HepG2 (cell line): ENCODE data around the gene TMEM63B. TPM values are rescaled to one million over a fixed set of nuclear protein-coding genes. Genes with fewer than 3 reads are reported as not detected.

ENCODE experiments used
- AKAP8 ChIP-seq: sonication (generic); formaldehyde crosslinking; IDR thresholded peaks from 2 replicates; pipeline ENCODE4 v1.5.1; 2020; ENCODE audit warnings: mild to moderate bottlenecking, missing genetic modification reagents
- ARNTL ChIP-seq: sonication (generic); formaldehyde crosslinking; IDR thresholded peaks from 2 replicates; pipeline ENCODE4 v1.4.0; 2020; ENCODE audit warnings: mild to moderate bottlenecking, missing genetic modification reagents
- HDAC2 ChIP-seq: sonication (generic); formaldehyde crosslinking; IDR thresholded peaks from 2 replicates; pipeline ENCODE4 v1.4.0; 2020; ENCODE audit warnings: missing genetic modification reagents
- HMGXB3 ChIP-seq: sonication (generic); formaldehyde crosslinking; IDR thresholded peaks from 2 replicates; pipeline ENCODE4 v1.4.0; 2020; ENCODE audit warnings: missing genetic modification reagents, borderline replicate concordance
- HOXA3 ChIP-seq: sonication (generic); formaldehyde crosslinking; IDR thresholded peaks from 2 replicates; pipeline ENCODE4 v1.5.0; 2020; ENCODE audit warnings: missing genetic modification reagents
- KDM4B ChIP-seq: sonication (generic); formaldehyde crosslinking; IDR thresholded peaks from 2 replicates; pipeline ENCODE4 v1.4.0; 2020; ENCODE audit warnings: missing genetic modification reagents
- KLF6 ChIP-seq: IDR thresholded peaks from 2 replicates; pipeline ENCODE4 v1.8.0; 2016; ENCODE audit warnings: missing biosample characterization, missing genetic modification reagents
- MBD4 ChIP-seq: IDR thresholded peaks from 2 replicates; pipeline ENCODE4 v1.6.1; 2012; ENCODE audit warnings: low read length, inconsistent platforms, borderline replicate concordance
- PAX8 ChIP-seq: sonication (generic); formaldehyde crosslinking; IDR thresholded peaks from 2 replicates; pipeline ENCODE4 v1.8.0; 2022; ENCODE audit warnings: mild to moderate bottlenecking, missing genetic modification reagents, borderline replicate concordance
- POLR2AphosphoS5 ChIP-seq: IDR thresholded peaks from 2 replicates; pipeline ENCODE4 v1.6.1; 2012; ENCODE audit warnings: low read depth, low read length
- RERE ChIP-seq: IDR thresholded peaks from 2 replicates; pipeline ENCODE4 v1.6.1; 2016; ENCODE audit warnings: low read depth, missing genetic modification reagents, missing compliant biosample characterization
- ZNF24 ChIP-seq: fragments of 450-650 bp; IDR thresholded peaks from 2 replicates; pipeline ENCODE4 v1.6.1; 2017; ENCODE audit warnings: antibody characterized with exemption, mild to moderate bottlenecking
- ZNF260 ChIP-seq: sonication (generic); formaldehyde crosslinking; IDR thresholded peaks from 2 replicates; pipeline ENCODE4 v1.4.0; 2020; ENCODE audit warnings: missing genetic modification reagents, low read depth, mild to moderate bottlenecking, borderline replicate concordance
- ZNF441 ChIP-seq: sonication (generic); formaldehyde crosslinking; IDR thresholded peaks from 2 replicates; pipeline ENCODE4 v1.7.0; 2021; ENCODE audit warnings: missing genetic modification reagents, borderline replicate concordance
- ZNF512B ChIP-seq: sonication (generic); formaldehyde crosslinking; IDR thresholded peaks from 2 replicates; pipeline ENCODE4 v1.5.1; 2020; ENCODE audit warnings: missing genetic modification reagents, mild to moderate bottlenecking, borderline replicate concordance
- ZNF619 ChIP-seq: sonication (generic); formaldehyde crosslinking; IDR thresholded peaks from 2 replicates; pipeline ENCODE4 v1.4.0; 2020; ENCODE audit warnings: mild to moderate bottlenecking, missing genetic modification reagents
- ZNF678 ChIP-seq: sonication (generic); formaldehyde crosslinking; IDR thresholded peaks from 2 replicates; pipeline ENCODE4 v1.4.0; 2020; ENCODE audit warnings: mild to moderate bottlenecking, missing genetic modification reagents
- ZNF772 ChIP-seq: sonication (generic); formaldehyde crosslinking; IDR thresholded peaks from 2 replicates; pipeline ENCODE4 v1.5.0; 2020; ENCODE audit warnings: mild to moderate bottlenecking, missing genetic modification reagents
- polyA plus RNA-seq, 8 experiments: library from polyadenylated mRNA; depleted of rRNA in 3 of 8; stranded (reverse) in 7 of 8; unstranded in 1 of 8; fragments of >200 nt; fragmentation: Illumina TruSeq in 4 of 8; extraction: Trizol in 4 of 8; gene quantifications; 2 replicates each; pipeline versions ENCODE4 v1.2.1 to v1.2.3, GENCODE V29; 2011 to 2016; ENCODE audit warnings: low read depth in 4 of 8, missing spikeins in 1 of 8, mixed read lengths in 1 of 8; ENCODE audit not compliant: insufficient read depth in 1 of 8
- total RNA-seq, 5 experiments: library from RNA; depleted of rRNA; stranded (reverse); fragments of >200 nt; fragmentation: Illumina TruSeq; extraction: Trizol; gene quantifications; 2 replicates each; pipeline ENCODE4 v1.2.3, GENCODE V29; 2016; ENCODE audit warnings: low read depth in 1 of 5

Gene TMEM63B
- total and polyA plus RNA-seq, 2 of the 13 experiments (the other 11 are each of a cell fraction or from before 2014, with no cell fraction given), result 27.4 to 75.8 TPM

- TF ChIP-seq ZNF512B (no peak), ZNF772 (CRISPR knock-in tag) (peak; percentile 32; the same call in 1 of the 2 replicates), ZNF619 (CRISPR knock-in tag) (peak; percentile 80; the same call in 1 of the 2 replicates), HOXA3 (peak; percentile 48; the same call in 1 of the 2 replicates), RERE (no peak), ZNF678 (CRISPR knock-in tag) (no peak), HMGXB3 (CRISPR knock-in tag) (no peak), ZNF441 (CRISPR knock-in tag) (no peak; the same call in 1 of the 2 replicates), POLR2AphosphoS5 (peak; percentile 17; the same call in 1 of the 2 replicates), ARNTL (CRISPR knock-in tag) (0 out of 2 replicates have a peak, but pooled peaks have one; percentile 70), PAX8 (CRISPR knock-in tag) (no peak), ZNF260 (no peak), AKAP8 (CRISPR knock-in tag) (no peak), KLF6 (CRISPR knock-in tag) (no peak), HDAC2 (CRISPR knock-in tag) (peak; percentile 58), MBD4 (no peak), KDM4B (CRISPR knock-in tag) (no peak), ZNF24 (peak; percentile 94)
These were observed 49.0 kb upstream of the TMEM63B start (continued) for GRCh38 chr6:44078219-44078826.
